ENCODE measurements around the gene CNIH2.

CNIH2 gene

GRCh38 chr11:66329165-66329673 is 51.2 kb downstream of the CNIH2 start:
- DNase-seq (ENCODE audit: low read depth, low spot score) = no peak

- no peak for DNase-seq (ENCODE audit: low read depth, low spot score)
These were observed 53.0 kb downstream of the CNIH2 start for GRCh38 chr11:66330931-66331330.

GRCh38 chr11:66331542-66332370 is 53.8 kb downstream of the CNIH2 start:
- DNase-seq (ENCODE audit: low read depth, low spot score) = no peak

GRCh38 chr11:66332371-66333219 is 54.6 kb downstream of the CNIH2 start:
- no peak for DNase-seq (ENCODE audit: low read depth, low spot score)

- DNase-seq (ENCODE audit: low read depth, low spot score) = no peak
These were observed 55.4 kb downstream of the CNIH2 start for GRCh38 chr11:66333220-66333877.

Measured in ELF-1 (cell line).